GM10266 (cell line): ENCODE measurements around the gene LGI1.

Experiments
- DNase-seq: peaks from one replicate; pipeline ENCODE4 v3.0.0; 2012; ENCODE audit errors: extremely low spot score
- CTCF ChIP-seq: IDR thresholded peaks from 2 replicates; pipeline ENCODE4 v1.5.1; 2012; ENCODE audit warnings: mild to moderate bottlenecking, low read depth; ENCODE audit not compliant: control insufficient read depth, insufficient read depth; ENCODE audit errors: missing control alignments

The LGI1 gene

DNA sequence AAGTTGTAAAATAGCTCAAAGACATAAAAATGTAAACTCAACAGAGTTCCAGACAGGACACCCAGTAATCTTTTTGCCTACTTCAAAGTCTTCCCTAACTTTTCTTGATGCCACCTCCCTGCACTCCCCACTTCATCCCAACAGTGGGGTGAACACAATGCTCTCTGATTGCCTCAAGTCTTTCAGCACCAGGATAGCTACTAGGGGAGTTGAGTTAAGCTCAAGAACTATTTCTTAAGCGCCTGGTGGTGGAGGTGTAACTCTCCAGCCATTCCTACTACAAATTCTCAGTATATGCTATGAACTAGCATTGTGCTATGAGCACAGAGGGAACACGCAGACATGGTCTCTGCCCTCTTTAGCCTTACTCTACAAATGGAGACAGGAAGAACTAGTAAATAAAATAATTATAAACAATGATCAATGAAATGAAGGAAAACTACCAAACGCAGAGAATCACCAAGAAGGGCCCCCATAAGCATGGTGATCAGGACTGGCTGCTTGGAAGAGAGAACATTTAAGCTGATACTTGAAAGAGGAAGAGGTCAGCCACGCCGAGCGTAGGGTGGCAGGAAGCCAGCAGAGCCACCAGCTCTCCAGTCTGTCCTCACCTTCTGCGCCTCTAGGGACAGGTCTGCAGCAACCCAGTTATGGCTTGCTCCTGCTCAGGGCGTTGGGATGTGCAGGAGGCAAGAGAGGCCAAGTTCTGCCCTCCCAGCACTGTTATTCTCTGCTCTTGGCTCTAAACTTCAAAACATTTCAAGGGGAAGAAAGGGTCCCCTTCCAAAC, 38.6 kb upstream of the LGI1 start:
- no peak for DNase-seq

DNA sequence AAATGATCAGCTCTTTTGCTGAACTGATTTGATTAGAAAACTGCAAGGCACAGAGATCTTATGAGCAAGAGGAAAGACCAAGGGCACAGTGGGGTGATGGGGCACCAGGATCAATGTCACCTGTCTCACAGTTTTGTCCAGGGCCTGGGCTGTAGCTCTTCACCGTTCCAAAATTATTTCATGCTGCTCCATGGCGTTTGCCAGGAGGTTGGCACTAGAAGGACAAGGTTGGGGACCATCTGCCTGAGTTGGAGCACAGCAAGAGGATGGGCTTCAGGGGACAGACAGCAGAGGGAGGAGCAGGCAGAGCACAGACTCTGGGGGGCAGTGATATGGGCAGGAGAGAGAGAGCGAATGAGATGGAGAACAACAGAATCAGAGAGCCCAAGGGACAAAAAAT, 37.8 kb upstream of the LGI1 start:
- no peak for DNase-seq
- no peak for TF ChIP-seq CTCF

More for the DNA sequence above, 38.6 kb upstream of the LGI1 start:
- TF ChIP-seq CTCF, result no peak

- DNase-seq, result no peak
- TF ChIP-seq CTCF, result no peak
Observed at GRCh38 chr10:93722550-93722949, 35.2 kb upstream of the LGI1 start.

DNA sequence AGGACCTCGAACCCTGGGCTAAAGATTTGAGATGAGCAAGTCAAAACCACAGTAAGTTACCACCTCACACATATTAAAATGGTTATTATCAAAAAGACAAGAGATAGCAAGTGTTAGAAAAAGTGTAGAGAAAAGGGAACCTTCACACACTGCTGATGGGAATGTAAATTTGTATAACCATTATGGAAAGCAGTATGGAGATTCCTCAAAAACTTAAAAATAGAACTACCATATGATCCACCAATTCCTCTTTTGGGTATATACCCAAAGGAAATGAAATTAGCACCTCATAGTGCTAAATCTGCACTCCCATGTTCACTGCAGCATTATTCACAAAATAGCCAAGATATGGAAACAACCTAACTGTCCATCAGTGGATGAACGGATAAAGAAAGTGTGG, 34.6 kb upstream of the LGI1 start:
- TF ChIP-seq CTCF, result no peak
- DNase-seq, result no peak

DNA sequence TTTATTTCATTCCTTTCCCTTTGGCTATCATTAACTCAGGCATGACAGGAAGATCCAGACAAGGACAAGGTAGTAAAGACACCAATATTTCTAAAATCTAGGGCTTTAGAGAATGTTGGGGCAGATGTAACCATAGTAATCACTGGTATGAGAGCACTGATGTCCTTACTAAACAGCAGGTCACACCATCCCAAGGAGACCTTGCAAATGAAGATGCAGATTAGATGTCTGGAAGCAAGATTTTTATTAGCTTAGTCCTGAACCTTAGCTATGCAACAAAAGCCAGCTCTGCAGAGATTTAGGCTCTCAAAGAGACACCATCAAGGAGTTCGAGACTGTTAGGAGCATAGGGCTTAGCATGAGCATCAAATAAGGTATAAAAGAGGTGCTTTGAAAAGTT, 31.7 kb upstream of the LGI1 start:
- DNase-seq, result no peak
- TF ChIP-seq CTCF, result no peak

DNA sequence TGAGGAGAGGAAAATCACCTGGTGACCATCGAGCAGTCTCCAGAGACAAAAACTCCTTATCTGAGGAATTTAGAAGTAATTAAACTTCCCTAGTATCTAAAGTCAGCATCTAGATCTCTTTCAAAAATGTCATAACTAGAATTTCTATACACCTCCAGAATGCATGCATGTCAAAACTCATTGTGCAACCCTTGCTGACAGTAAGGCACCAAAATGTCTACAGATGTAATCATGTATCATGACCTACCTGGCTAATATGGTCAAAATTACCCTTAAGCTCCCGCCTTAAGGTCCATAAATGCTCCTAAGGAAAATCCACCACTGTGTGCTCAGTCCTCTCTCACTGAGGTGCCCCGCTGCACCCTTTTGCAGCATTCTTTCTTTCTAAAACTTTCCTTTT, 16.4 kb upstream of the LGI1 start:
- DNase-seq, result no peak
- TF ChIP-seq CTCF, result no peak

DNA sequence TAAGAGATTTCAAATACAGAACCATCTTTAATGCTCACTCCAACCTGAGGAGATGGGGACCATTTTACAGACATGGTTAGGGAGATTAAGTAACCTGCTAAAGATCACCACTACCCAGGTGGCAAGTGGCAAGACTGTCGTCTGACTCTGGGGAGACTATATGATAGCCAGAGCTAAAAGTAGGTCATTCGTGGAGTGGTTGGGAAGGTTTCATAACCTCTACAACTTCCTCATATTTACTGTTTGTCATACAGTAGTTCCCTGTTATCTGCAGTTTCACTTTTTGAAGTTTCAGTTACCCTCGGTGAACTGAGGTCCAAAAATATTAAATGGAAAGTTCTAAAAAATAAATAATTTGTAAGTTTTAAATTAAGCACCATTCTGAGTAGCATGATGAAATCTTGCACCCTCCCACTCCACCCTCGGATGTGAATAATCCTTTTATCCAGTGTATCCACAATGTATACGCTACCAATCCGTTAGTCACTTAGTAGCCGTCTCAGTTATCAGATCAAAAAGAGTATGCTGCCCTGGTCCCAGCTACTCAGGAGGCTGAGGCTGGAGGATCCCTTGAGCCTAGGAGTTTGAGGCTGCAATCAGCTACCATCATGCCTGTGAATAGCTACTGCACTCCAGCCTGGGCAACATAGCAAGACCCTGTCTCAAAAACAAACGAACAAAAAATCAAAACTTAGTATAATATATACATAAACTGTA, 14.9 kb upstream of the LGI1 start:
- DNase-seq, result no peak
- TF ChIP-seq CTCF, result no peak
